OCI-LY1 (cell line): ENCODE data around the gene ANKRD35.

Experiments used
- H2AFZ ChIP-seq: fragments of 200-600 bp; sonication (generic), shearing (Covaris generic); 2 replicates; pipeline ENCODE4 v1.6.0; 2014; ENCODE audit warnings: antibody characterized with exemption, mild to moderate bottlenecking, low read length
- H3F3A ChIP-seq: fragments of 200-600 bp; sonication (generic), shearing (Covaris generic); 2 replicates; pipeline ENCODE4 v1.6.0; 2014; ENCODE audit warnings: mild to moderate bottlenecking, antibody characterized with exemption, low read length, moderate library complexity; ENCODE audit not compliant: insufficient read depth
- H3K27ac ChIP-seq: fragments of 200-600 bp; sonication (generic); 2 replicates; pipeline ENCODE4 v1.5.1; 2014; ENCODE audit warnings: low read length, mixed run types, mild to moderate bottlenecking, low read depth; ENCODE audit not compliant: poor library complexity, severe bottlenecking
- H3K27me3 ChIP-seq: fragments of 200-600 bp; sonication (generic); 2 replicates; pipeline ENCODE4 v1.6.0; 2014; ENCODE audit warnings: antibody characterized with exemption, mild to moderate bottlenecking, low read length, moderate library complexity; ENCODE audit not compliant: insufficient read depth
- H3K36me3 ChIP-seq: fragments of 200-600 bp; sonication (generic); 2 replicates; pipeline ENCODE4 v1.6.1; 2014; ENCODE audit warnings: mild to moderate bottlenecking, antibody characterized with exemption, low read length, moderate library complexity, mixed read lengths; ENCODE audit not compliant: insufficient read depth
- H3K4me1 ChIP-seq: fragments of 200-600 bp; sonication (generic); 2 replicates; pipeline ENCODE4 v1.5.1; 2014; ENCODE audit warnings: mild to moderate bottlenecking, low read length, moderate library complexity; ENCODE audit not compliant: insufficient read depth, severe bottlenecking
- H3K4me2 ChIP-seq: fragments of 200-600 bp; sonication (generic), shearing (Covaris generic); 2 replicates; pipeline ENCODE4 v1.6.1; 2014; ENCODE audit warnings: low read length
- H3K4me3 ChIP-seq: fragments of 200-600 bp; sonication (generic); 2 replicates; pipeline ENCODE4 v1.5.1; 2014; ENCODE audit warnings: low read length, low read depth, mild to moderate bottlenecking, mixed read lengths; ENCODE audit not compliant: poor library complexity, severe bottlenecking
- H3K79me2 ChIP-seq: fragments of 200-600 bp; shearing (Covaris generic); 2 replicates; pipeline ENCODE4 v1.6.1; 2016; ENCODE audit warnings: mixed run types, low read length, mixed read lengths; ENCODE audit not compliant: insufficient read depth
- H3K9ac ChIP-seq: fragments of 200-600 bp; sonication (generic), shearing (Covaris generic); 2 replicates; pipeline ENCODE4 v1.6.1; 2014; ENCODE audit warnings: mild to moderate bottlenecking, low read length, mixed read lengths
- H3K9me2 ChIP-seq: fragments of 200-600 bp; sonication (generic), shearing (Covaris generic); 2 replicates; pipeline ENCODE4 v1.6.1; 2014; ENCODE audit warnings: low read depth, mild to moderate bottlenecking, low read length, mixed read lengths
- H3K9me3 ChIP-seq: fragments of 200-600 bp; shearing (Covaris generic); 2 replicates; pipeline ENCODE4 v1.6.1; 2014; ENCODE audit warnings: low read length, mixed read lengths
- H4K20me1 ChIP-seq: fragments of 200-600 bp; sonication (generic), shearing (Covaris generic); 2 replicates; pipeline ENCODE4 v1.6.0; 2016; ENCODE audit warnings: mild to moderate bottlenecking, low read length; ENCODE audit not compliant: insufficient read depth
- EZH2 ChIP-seq: fragments of 200-600 bp; sonication (generic), shearing (Covaris generic); IDR thresholded peaks from 2 replicates; pipeline ENCODE4 v1.8.0; 2017; ENCODE audit warnings: borderline replicate concordance, mixed run types, mild to moderate bottlenecking, antibody characterized with exemption, low read length, moderate library complexity, mixed read lengths
- TF ChIP-seq, protein P1 (sequence below): fragments of 200-600 bp; sonication (generic), shearing (Covaris generic); IDR thresholded peaks from 2 replicates; pipeline ENCODE4 v1.5.1; 2017; ENCODE audit warnings: mild to moderate bottlenecking, antibody characterized with exemption, low read length, moderate library complexity, mixed read lengths

Gene ANKRD35

DNA sequence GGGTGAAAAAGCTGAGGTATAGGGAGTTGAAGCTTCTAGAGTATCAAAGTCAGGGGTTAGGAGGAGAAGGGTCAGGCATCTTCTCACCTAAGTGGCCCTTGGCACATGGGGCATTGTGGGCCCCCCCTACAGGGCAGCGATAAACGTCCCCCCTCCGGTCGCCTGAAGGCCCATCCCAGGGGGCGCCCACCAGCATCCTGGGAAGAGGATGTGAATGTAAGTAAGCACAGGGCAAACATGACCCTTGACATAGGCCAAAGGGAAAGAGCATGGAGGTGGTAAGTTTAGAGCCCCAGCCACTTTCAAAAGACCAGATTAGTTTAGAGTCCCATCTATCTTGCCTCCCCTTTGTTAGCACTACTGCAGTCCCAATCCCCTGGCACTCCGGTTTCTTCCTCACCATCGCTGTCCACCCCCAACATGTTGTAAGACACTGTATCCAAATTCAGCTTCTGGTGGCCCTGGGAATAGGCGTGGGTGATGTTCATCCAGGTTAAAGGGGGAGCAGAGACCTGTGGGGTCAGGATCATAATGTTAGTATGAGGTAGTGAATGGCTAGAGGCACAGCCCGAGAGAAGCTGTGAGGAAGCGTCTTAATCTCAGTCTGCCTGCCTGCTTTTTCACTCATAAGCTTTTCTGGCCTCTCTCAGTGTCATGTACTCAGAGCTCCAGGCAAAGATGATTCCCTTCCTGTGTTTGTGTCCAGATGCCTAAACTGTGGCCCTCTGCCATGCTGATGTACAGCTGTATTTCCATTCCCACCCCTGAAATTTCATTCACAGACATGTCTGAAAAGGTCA, 21.5 kb upstream of the ANKRD35 start:
- no peak overlapping the region for H3K27ac ChIP-seq
- H3K9ac ChIP-seq, result no peak overlapping the region

GRCh38 chr1:145901312-145902021, 15.8 kb upstream of the ANKRD35 start:
- Histone ChIP-seq H4K20me1 (no peaks in the 10 kb centered on the region), H3K27ac (no peak overlapping the region), H3K36me3 (no peaks in the 10 kb centered on the region), H3K9ac (no peak overlapping the region), H3K4me1 (no peaks in the 10 kb centered on the region), H3K9me3 (no peaks in the 10 kb centered on the region), H3K79me2 (no peaks in the 10 kb centered on the region), H2AFZ (no peak overlapping the region), H3F3A (no peaks in the 10 kb centered on the region), H3K9me2 (no peaks in the 10 kb centered on the region), H3K4me2 (no peak overlapping the region), H3K27me3 (no peaks in the 10 kb centered on the region), H3K4me3 (no peak overlapping the region)
- no peak for TF ChIP-seq EZH2
- TF ChIP-seq, protein P1, sequence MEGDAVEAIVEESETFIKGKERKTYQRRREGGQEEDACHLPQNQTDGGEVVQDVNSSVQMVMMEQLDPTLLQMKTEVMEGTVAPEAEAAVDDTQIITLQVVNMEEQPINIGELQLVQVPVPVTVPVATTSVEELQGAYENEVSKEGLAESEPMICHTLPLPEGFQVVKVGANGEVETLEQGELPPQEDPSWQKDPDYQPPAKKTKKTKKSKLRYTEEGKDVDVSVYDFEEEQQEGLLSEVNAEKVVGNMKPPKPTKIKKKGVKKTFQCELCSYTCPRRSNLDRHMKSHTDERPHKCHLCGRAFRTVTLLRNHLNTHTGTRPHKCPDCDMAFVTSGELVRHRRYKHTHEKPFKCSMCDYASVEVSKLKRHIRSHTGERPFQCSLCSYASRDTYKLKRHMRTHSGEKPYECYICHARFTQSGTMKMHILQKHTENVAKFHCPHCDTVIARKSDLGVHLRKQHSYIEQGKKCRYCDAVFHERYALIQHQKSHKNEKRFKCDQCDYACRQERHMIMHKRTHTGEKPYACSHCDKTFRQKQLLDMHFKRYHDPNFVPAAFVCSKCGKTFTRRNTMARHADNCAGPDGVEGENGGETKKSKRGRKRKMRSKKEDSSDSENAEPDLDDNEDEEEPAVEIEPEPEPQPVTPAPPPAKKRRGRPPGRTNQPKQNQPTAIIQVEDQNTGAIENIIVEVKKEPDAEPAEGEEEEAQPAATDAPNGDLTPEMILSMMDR, result no peak

More for the DNA sequence above, 21.5 kb upstream of the ANKRD35 start:
- no peak overlapping the region for H3K4me3 ChIP-seq
- H3K9me3 ChIP-seq, result no peaks in the 10 kb centered on the region
- H3K79me2 ChIP-seq, result no peaks in the 10 kb centered on the region
- no peaks in the 10 kb centered on the region for H3K4me1 ChIP-seq
- H2AFZ ChIP-seq, result no peak overlapping the region
- no peaks in the 10 kb centered on the region for H3K27me3 ChIP-seq
- H3F3A ChIP-seq, result no peaks in the 10 kb centered on the region; the same call in 1 of the 2 replicates
- TF ChIP-seq EZH2, result no peak
- TF ChIP-seq, protein P1, result no peak
- no peak overlapping the region for H3K4me2 ChIP-seq
- H3K36me3 ChIP-seq, result peaks cover 16% of the 10 kb centered on the region; the same call in 1 of the 2 replicates
- no peaks in the 10 kb centered on the region for H4K20me1 ChIP-seq
- H3K9me2 ChIP-seq, result no peaks in the 10 kb centered on the region

DNA sequence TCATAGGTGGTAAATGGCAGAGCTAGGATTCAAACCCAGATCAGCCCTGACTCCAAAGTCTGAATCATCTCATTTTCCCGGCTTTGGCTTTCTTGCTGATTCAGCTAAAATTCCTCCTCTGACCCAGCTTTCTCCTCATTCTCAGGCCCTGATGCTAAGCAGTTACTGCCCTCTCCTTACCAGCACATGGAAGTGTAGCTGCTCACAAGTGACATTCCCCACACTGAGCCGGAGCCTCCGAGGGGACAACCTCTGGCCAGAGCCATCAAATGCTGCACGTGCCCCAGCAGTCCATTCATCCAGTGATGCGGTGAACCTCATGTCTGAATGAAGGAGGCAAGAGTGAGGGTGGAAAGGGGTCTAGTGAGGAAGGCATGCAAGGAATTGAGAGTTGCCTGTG, 13.1 kb upstream of the ANKRD35 start:
- no peak overlapping the region for H3K4me2 ChIP-seq
- H2AFZ ChIP-seq, result no peak overlapping the region
- TF ChIP-seq, protein P1, result no peak
- no peak for TF ChIP-seq EZH2
- H3K4me1 ChIP-seq, result no peaks in the 10 kb centered on the region
- no peak overlapping the region for H3K9ac ChIP-seq
- H3K4me3 ChIP-seq, result no peak overlapping the region
- no peaks in the 10 kb centered on the region for H3K36me3 ChIP-seq
- no peaks in the 10 kb centered on the region for H4K20me1 ChIP-seq
- H3K79me2 ChIP-seq, result no peaks in the 10 kb centered on the region
- no peaks in the 10 kb centered on the region for H3K9me3 ChIP-seq
- H3F3A ChIP-seq, result no peaks in the 10 kb centered on the region
- no peak overlapping the region for H3K27ac ChIP-seq
- H3K9me2 ChIP-seq, result no peaks in the 10 kb centered on the region
- H3K27me3 ChIP-seq, result no peaks in the 10 kb centered on the region
